Measurements from ENCODE around the gene MTUS2. TPM values are rescaled to one million over a fixed set of nuclear protein-coding genes. Genes with fewer than 3 reads are reported as not detected.

The MTUS2 gene
- total and polyA plus RNA-seq, 2 of the 8 experiments (the other 6 are each of a cell fraction or from before 2014, with no cell fraction given): 0.18 to 0.80 TPM

GRCh38 chr13:29548722-29549121, 728.6 kb downstream of the MTUS2 start:
- ChIA-PET CTCF (ENCODE audit: partially characterized antibody) (no interaction called here), POLR2A (ENCODE audit: partially characterized antibody) (interaction anchor here (0.7 kb wide), 1 partner anchor 14 kb away, joined by 3 read pairs; no protein-coding TSS in a partner anchor)
- H2BK5ac ChIP-seq (ENCODE audit: low read depth, low read length): no peak overlapping the region
- peaks cover 11 to 53% (median 24%) of the 10 kb centered on the region in 4 experiments for H3K36me3 ChIP-seq (ENCODE audit: control insufficient read depth in 2 of 4, insufficient read depth in 4 of 4, low read length in 3 of 4)
- H2BK20ac ChIP-seq (ENCODE audit: low read length): no peak overlapping the region
- H4K5ac ChIP-seq (ENCODE audit: insufficient read length, low read depth, low read length): no peak overlapping the region
- H2BK120ac ChIP-seq (replicated peaks; ENCODE audit: low read depth, low read length): no peak overlapping the region
- peaks cover 6 to 98% of the 10 kb centered on the region in 2 experiments for H3K79me2 ChIP-seq (ENCODE audit: control insufficient read depth in 1 of 2, insufficient read depth in 2 of 2, low read length in 2 of 2)
- no peak overlapping the region for H2BK15ac ChIP-seq (ENCODE audit: low read length)
- no peak overlapping the region for H3K18ac ChIP-seq (ENCODE audit: extremely low read depth, low read length)
- DNase-seq (ENCODE audit: low read depth in 1 of 2, low spot score in 2 of 2) (no peak), FAIRE-seq (no peak)
- H3K23me2 ChIP-seq (ENCODE audit: low read depth, low read length): no peaks in the 10 kb centered on the region
- H3K4me1 ChIP-seq (replicated peaks in 1 of 4; ENCODE audit: control insufficient read depth in 3 of 4, insufficient read depth in 4 of 4, low read length in 3 of 4): peaks cover 0 to 6% (median 2%) of the 10 kb centered on the region in 4 experiments; a peak in 1 of 7 replicates
- no peak overlapping the region for H3K4ac ChIP-seq (replicated peaks; ENCODE audit: insufficient read length, low read depth, low read length)
- no peak overlapping the region for H3K56ac ChIP-seq (replicated peaks; ENCODE audit: insufficient read length, low read depth, low read length)
- H3K14ac ChIP-seq (ENCODE audit: insufficient read length): no peak overlapping the region
- no peak overlapping the region for H3K4me2 ChIP-seq (ENCODE audit: insufficient read depth in 1 of 2, low read depth in 2 of 2, low read length in 2 of 2)
- H2AFZ ChIP-seq (ENCODE audit: low read length): no peak overlapping the region
- TF ChIP-seq HDAC6 (IDR thresholded peaks at IDR 0.05; ENCODE audit: low read depth, low read length): no peak
- H4K8ac ChIP-seq (ENCODE audit: extremely low read depth, insufficient read depth, low read length): no peak overlapping the region
- H3K9me3 ChIP-seq (ENCODE audit: insufficient read depth in 2 of 2, low read depth in 1 of 2, low read length in 1 of 2): no peaks in the 10 kb centered on the region
- no peak overlapping the region for H2AK5ac ChIP-seq (ENCODE audit: low read depth, low read length)
- H3K79me1 ChIP-seq (ENCODE audit: low read depth, low read length): peaks cover 22% of the 10 kb centered on the region
- peak overlapping the region; percentile 15 for H3K23ac ChIP-seq (ENCODE audit: insufficient read length)
- no peak overlapping the region for H3K27ac ChIP-seq (ENCODE audit: low read depth, low read length)
- no peak overlapping the region for H3K9ac ChIP-seq (replicated peaks in 1 of 4; ENCODE audit: extremely low read depth in 1 of 4, low read depth in 3 of 4, low read length in 3 of 4)
- WGBS, 2 experiments (ENCODE audit: extremely low coverage in 1 of 2, insufficient coverage in 1 of 2, insufficient read length in 1 of 2, insufficient replicate concordance in 2 of 2, low coverage in 1 of 2, low lambda C conversion rate in 2 of 2, missing lambda C conversion rate in 1 of 2): 94% methylated on average over 7 of the region's 7 CpGs; no CpG with 5 or more reads in 1 of the 2 experiments
- H4K20me1 ChIP-seq (replicated peaks in 1 of 2; ENCODE audit: control insufficient read depth in 1 of 2, insufficient read depth in 2 of 2, low read length in 2 of 2): peaks cover 22 to 25% of the 10 kb centered on the region in 2 experiments
- no peak overlapping the region for H3K4me3 ChIP-seq (ENCODE audit: extremely low read depth in 1 of 4, insufficient read depth in 2 of 4, low read depth in 3 of 4, low read length in 4 of 4)
- no peak overlapping the region for H4K91ac ChIP-seq (replicated peaks; ENCODE audit: insufficient read length, low read length)
- H2BK12ac ChIP-seq (ENCODE audit: low read depth, low read length): no peak overlapping the region
- no peaks in the 10 kb centered on the region for H3K27me3 ChIP-seq (replicated peaks in 1 of 4; ENCODE audit: control insufficient read depth in 3 of 4, extremely low read depth in 1 of 4, insufficient read depth in 3 of 4, low read length in 3 of 4)
